Endothelial cell (in vitro differentiated cells): ENCODE measurements around the gene HNRNPH1. TPM values are rescaled to one million over a fixed set of nuclear protein-coding genes. Genes with fewer than 3 reads are reported as not detected.
"Not testable (repeated sequence)": the region's sequence is repeated elsewhere in the genome, so short reads cannot be mapped to it uniquely, and the experiment has no call there.

Experiments used
- DNase-seq: peaks from one replicate; pipeline ENCODE4 v3.0.0; 2021; ENCODE audit warnings: low spot score
- H3K27ac Mint-ChIP-seq: one replicate; pipeline ENCODE4 v1.8.0; 2021; ENCODE audit warnings: mixed read lengths, inconsistent platforms; ENCODE audit not compliant: unreplicated experiment
- H3K27me3 Mint-ChIP-seq: one replicate; pipeline ENCODE4 v1.8.0; 2021; ENCODE audit warnings: mild to moderate bottlenecking, moderate library complexity, mixed read lengths, inconsistent platforms; ENCODE audit not compliant: unreplicated experiment
- H3K36me3 Mint-ChIP-seq: one replicate; pipeline ENCODE4 v1.8.0; 2021; ENCODE audit warnings: mild to moderate bottlenecking, low read depth, mixed read lengths, inconsistent platforms; ENCODE audit not compliant: unreplicated experiment
- H3K4me1 Mint-ChIP-seq: one replicate; pipeline ENCODE4 v1.8.0; 2021; ENCODE audit warnings: mild to moderate bottlenecking, mixed read lengths, inconsistent platforms; ENCODE audit not compliant: unreplicated experiment
- H3K4me3 Mint-ChIP-seq: one replicate; pipeline ENCODE4 v1.8.0; 2021; ENCODE audit warnings: mild to moderate bottlenecking, mixed read lengths, inconsistent platforms; ENCODE audit not compliant: unreplicated experiment
- H3K9me3 Mint-ChIP-seq: one replicate; pipeline ENCODE4 v1.8.0; 2021; ENCODE audit warnings: mixed read lengths, inconsistent platforms; ENCODE audit not compliant: unreplicated experiment
- long read RNA-seq: library from polyadenylated mRNA; unstranded; transcript quantifications from one replicate; pipeline ENCODE4 v2.0.0, GENCODE V29; 2020; ENCODE audit not compliant: unreplicated experiment
- total RNA-seq: library from RNA; stranded (reverse); fragmentation: NEBNext Ultra II Directional; extraction: Animal tissue kit (Norgen Biotek cat#: 25700); gene quantifications from one replicate; pipeline ENCODE4 v1.2.1, GENCODE V29; 2021; ENCODE audit not compliant: unreplicated experiment
- TF ChIP-seq, protein P1 (sequence below): fragments of 200-600 bp; sonication (generic); IDR thresholded peaks from one replicate; pipeline ENCODE4 v1.5.0; 2021; ENCODE audit warnings: antibody characterized with exemption; ENCODE audit not compliant: unreplicated experiment

HNRNPH1 gene, protein sequence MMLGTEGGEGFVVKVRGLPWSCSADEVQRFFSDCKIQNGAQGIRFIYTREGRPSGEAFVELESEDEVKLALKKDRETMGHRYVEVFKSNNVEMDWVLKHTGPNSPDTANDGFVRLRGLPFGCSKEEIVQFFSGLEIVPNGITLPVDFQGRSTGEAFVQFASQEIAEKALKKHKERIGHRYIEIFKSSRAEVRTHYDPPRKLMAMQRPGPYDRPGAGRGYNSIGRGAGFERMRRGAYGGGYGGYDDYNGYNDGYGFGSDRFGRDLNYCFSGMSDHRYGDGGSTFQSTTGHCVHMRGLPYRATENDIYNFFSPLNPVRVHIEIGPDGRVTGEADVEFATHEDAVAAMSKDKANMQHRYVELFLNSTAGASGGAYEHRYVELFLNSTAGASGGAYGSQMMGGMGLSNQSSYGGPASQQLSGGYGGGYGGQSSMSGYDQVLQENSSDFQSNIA
- 852 TPM for total RNA-seq
- long read RNA-seq, transcript HNRNPH1-203 (14 exons, 2,279 nt), result minor isoform, 14 of 200 reads
- long read RNA-seq, transcript HNRNPH1-204 (14 exons, 2,248 nt), result major isoform, 20 of 200 reads
- long read RNA-seq, partial matches to known transcripts, result 6 of 200 reads
- long read RNA-seq, other reads (novel, unspliced or antisense), result 158 of 200 reads

- no peaks in the 10 kb centered on the region for H3K9me3 Mint-ChIP-seq
- H3K4me3 Mint-ChIP-seq, result peak within 1 kb of the TSS; percentile 100
- peaks cover 40% of the 10 kb centered on the region for H3K36me3 Mint-ChIP-seq
- peak; percentile 96 for DNase-seq
- TF ChIP-seq, protein P1, sequence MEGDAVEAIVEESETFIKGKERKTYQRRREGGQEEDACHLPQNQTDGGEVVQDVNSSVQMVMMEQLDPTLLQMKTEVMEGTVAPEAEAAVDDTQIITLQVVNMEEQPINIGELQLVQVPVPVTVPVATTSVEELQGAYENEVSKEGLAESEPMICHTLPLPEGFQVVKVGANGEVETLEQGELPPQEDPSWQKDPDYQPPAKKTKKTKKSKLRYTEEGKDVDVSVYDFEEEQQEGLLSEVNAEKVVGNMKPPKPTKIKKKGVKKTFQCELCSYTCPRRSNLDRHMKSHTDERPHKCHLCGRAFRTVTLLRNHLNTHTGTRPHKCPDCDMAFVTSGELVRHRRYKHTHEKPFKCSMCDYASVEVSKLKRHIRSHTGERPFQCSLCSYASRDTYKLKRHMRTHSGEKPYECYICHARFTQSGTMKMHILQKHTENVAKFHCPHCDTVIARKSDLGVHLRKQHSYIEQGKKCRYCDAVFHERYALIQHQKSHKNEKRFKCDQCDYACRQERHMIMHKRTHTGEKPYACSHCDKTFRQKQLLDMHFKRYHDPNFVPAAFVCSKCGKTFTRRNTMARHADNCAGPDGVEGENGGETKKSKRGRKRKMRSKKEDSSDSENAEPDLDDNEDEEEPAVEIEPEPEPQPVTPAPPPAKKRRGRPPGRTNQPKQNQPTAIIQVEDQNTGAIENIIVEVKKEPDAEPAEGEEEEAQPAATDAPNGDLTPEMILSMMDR, result no peak
- H3K27ac Mint-ChIP-seq, result peak within 1 kb of the TSS; percentile 99
- H3K27me3 Mint-ChIP-seq, result peaks cover 26% of the 10 kb centered on the region
- peaks cover 40% of the 10 kb centered on the region for H3K4me1 Mint-ChIP-seq
These were observed at the start of gene HNRNPH1 for GRCh38 chr5:179623003-179623905. Gene HNRNPH1 (minus strand): TSS chr5:179623671. CDS start chr5:179623133, 538 bp downstream.

GRCh38 chr5:179668391-179668790 is 44.9 kb upstream of the HNRNPH1 start:
- H3K27me3 Mint-ChIP-seq, result peaks cover 3% of the 10 kb centered on the region
- TF ChIP-seq, protein P1, result peak; percentile 80
- no peaks in the 10 kb centered on the region for H3K9me3 Mint-ChIP-seq
- no peaks in the 10 kb centered on the region for H3K36me3 Mint-ChIP-seq
- DNase-seq, result peak; percentile 71
- no peak overlapping the region for H3K27ac Mint-ChIP-seq
- H3K4me3 Mint-ChIP-seq, result peak overlapping the region; percentile 8
- no peaks in the 10 kb centered on the region for H3K4me1 Mint-ChIP-seq

DNA sequence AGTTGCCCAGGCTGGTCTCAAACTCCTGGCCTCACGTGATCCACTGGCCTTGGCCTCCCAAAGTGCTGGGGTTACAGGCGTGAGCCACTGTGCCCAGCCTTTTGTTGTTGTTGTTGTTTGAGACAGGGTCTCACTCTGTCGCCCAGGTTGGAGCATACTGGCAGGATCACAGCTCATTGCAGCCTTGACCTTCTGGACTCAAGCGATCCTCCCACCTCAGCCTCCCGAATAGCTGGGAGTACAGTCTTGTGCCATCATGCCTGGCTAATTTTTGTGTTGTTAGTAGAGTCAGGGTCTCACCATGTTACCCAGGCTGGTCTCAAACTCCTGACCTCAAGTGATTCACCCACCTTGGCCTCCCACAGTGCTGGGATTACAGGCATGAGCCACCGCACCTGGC is 38.2 kb upstream of the HNRNPH1 start:
- not testable (repeated sequence) for H3K36me3 Mint-ChIP-seq, H3K9me3 Mint-ChIP-seq, DNase-seq

GRCh38 chr5:179658179-179658856 is 34.8 kb upstream of the HNRNPH1 start:
- H3K36me3 Mint-ChIP-seq, H3K27ac Mint-ChIP-seq, H3K9me3 Mint-ChIP-seq, DNase-seq, H3K4me1 Mint-ChIP-seq, H3K27me3 Mint-ChIP-seq: not testable (repeated sequence)
- H3K4me3 Mint-ChIP-seq, result peak overlapping the region; percentile 86

More for the DNA sequence above, 38.2 kb upstream of the HNRNPH1 start:
- not testable (repeated sequence) for H3K27me3 Mint-ChIP-seq, H3K27ac Mint-ChIP-seq, H3K4me1 Mint-ChIP-seq, H3K4me3 Mint-ChIP-seq

DNA sequence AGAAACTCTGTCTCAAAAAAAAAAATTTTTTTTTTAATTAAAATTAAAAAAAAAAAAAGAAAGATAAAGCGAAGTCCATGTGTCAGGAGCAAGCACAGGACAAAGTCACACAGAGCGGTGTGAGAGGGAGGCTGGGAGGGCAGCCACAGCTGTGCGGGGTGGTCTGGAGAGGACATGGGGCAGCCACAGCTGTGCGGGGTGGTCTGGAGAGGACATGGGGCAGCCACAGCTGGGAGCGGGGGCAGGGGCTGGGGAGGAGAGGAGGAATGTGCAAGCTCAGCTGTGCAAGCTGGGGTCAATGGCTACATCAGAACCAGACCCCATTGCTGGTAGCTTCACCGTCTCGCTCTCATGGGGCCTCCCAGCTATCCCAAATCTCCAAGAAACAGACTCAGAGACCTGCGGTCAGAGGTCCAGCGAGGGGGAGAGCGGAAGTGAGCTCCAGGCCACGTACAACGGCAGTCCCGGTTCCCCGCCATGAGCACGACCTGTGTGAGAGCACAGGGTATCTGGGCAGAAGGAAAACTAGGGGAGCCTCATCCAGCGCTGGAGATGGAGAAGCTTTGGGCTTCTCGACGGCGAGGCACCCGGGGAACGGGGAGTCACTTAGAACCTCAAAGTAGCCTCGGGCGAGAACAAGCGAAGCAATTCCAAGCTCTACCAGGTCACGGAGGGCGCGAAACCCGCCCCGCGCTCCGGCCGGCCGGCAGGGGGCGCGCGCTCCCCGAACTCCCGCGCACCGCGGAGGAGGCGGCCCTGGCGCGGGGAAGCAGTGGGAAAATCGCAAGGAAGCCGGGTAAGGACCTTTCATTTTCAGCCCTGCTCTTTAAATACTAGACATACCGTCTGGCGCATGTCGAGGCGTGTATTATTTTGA is 34.1 kb upstream of the HNRNPH1 start:
- H3K27ac Mint-ChIP-seq, H3K36me3 Mint-ChIP-seq, H3K4me3 Mint-ChIP-seq, H3K4me1 Mint-ChIP-seq, H3K27me3 Mint-ChIP-seq, DNase-seq, H3K9me3 Mint-ChIP-seq: not testable (repeated sequence)

DNA sequence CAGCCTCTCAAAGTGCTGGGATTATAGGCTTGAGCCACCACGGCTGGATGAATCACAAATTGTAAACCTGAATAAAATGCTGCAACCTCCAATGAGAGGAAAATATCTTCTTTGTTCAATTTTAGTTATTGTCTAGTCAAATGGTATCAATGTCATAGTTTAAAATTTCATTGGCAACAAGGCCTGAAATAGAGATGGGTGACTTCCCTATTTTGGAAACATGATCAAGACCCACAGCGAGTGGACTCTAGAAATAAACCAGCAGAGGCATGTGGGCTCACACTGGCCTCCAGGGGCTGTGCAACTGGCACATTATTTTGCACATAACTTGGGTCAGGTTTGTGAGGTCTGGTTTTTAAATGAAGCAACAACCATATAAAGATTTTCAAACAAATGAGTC is 29.7 kb upstream of the HNRNPH1 start:
- not testable (repeated sequence) for H3K27me3 Mint-ChIP-seq, H3K4me3 Mint-ChIP-seq, H3K9me3 Mint-ChIP-seq, H3K27ac Mint-ChIP-seq, DNase-seq, H3K4me1 Mint-ChIP-seq, H3K36me3 Mint-ChIP-seq

GRCh38 chr5:179650245-179650644 is 26.8 kb upstream of the HNRNPH1 start:
- H3K4me1 Mint-ChIP-seq, H3K36me3 Mint-ChIP-seq, H3K9me3 Mint-ChIP-seq, DNase-seq, H3K27me3 Mint-ChIP-seq, H3K27ac Mint-ChIP-seq, H3K4me3 Mint-ChIP-seq: not testable (repeated sequence)

DNA sequence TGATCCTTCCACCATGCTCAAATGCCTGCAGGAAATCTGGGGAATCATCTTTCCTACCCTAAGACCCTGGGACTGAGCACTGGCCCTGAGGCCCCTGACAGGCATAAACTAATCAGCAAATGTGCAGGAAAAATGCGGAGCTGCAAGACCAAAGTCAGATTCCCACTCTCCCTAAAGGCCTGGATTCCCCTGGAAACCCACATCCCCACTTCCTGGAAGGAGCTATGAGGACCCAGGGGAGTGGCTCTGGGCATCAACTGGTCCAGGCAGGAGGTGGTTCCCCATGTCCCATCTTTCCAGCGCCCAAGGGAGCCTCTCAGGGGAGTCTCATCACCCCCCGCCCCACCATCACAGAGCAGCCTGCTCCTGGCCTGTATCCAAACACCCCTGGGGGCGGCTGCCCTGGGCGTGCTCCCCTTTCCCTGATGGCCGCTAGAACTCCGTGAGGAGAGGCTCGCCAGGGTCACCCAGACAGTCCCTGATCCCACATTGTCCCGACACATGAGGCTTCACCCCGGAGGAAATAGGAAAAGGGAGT is 25.8 kb upstream of the HNRNPH1 start:
- H3K4me3 Mint-ChIP-seq, H3K27me3 Mint-ChIP-seq, H3K36me3 Mint-ChIP-seq, H3K27ac Mint-ChIP-seq, H3K9me3 Mint-ChIP-seq, DNase-seq, H3K4me1 Mint-ChIP-seq: not testable (repeated sequence)
